Right renal cortex interstitium (tissue), 3 donors: ENCODE measurements around the gene EEF1AKMT2. TPM values are rescaled to one million over a fixed set of nuclear protein-coding genes. Genes with fewer than 3 reads are reported as not detected.

ENCODE experiments used
- DNase-seq, 3 donors: peaks; one replicate each; pipeline ENCODE4 v3.0.0-alpha.2; 2013; ENCODE audit warnings: low read depth in 3 of 3, low spot score in 2 of 3
- polyA plus RNA-seq, 3 donors: library from polyadenylated mRNA; unstranded; fragments of 120-200 nt; gene quantifications; one replicate each; pipeline ENCODE4 v1.2.1, GENCODE V29; 2013; ENCODE audit not compliant: insufficient read length in 3 of 3

Gene EEF1AKMT2
- polyA plus RNA-seq, 3 donors: 34.6 to 38.7 (median 38.6) TPM

- DNase-seq: no peak
Observed at GRCh38 chr10:124739119-124739921, 52.4 kb downstream of the EEF1AKMT2 start.

- no peak for DNase-seq
Observed at GRCh38 chr10:124738441-124738840, 53.2 kb downstream of the EEF1AKMT2 start.

- DNase-seq: no peak
Observed at GRCh38 chr10:124737708-124738107, 54.0 kb downstream of the EEF1AKMT2 start.

GRCh38 chr10:124737221-124737620 lies 54.5 kb downstream of the EEF1AKMT2 start:
- no peak for DNase-seq

- no peak for DNase-seq
Observed at GRCh38 chr10:124736491-124737136, 55.1 kb downstream of the EEF1AKMT2 start.

- no peak for DNase-seq
Observed at GRCh38 chr10:124735491-124736286, 56.0 kb downstream of the EEF1AKMT2 start.

GRCh38 chr10:124734311-124735166 lies 57.1 kb downstream of the EEF1AKMT2 start:
- DNase-seq: no peak

- no peak for DNase-seq
Observed at GRCh38 chr10:124733571-124734245, 58.0 kb downstream of the EEF1AKMT2 start.

- no peak for DNase-seq
Observed at GRCh38 chr10:124732931-124733570, 58.6 kb downstream of the EEF1AKMT2 start.

GRCh38 chr10:124731551-124731950 lies 60.1 kb downstream of the EEF1AKMT2 start:
- DNase-seq: no peak

GRCh38 chr10:124730790-124731189 lies 60.9 kb downstream of the EEF1AKMT2 start:
- DNase-seq: no peak

GRCh38 chr10:124728830-124729661 lies 62.6 kb downstream of the EEF1AKMT2 start:
- no peak for DNase-seq

GRCh38 chr10:124728071-124728829 lies 63.4 kb downstream of the EEF1AKMT2 start:
- DNase-seq: no peak

- no peak for DNase-seq
Observed at GRCh38 chr10:124727361-124727960, 64.2 kb downstream of the EEF1AKMT2 start.

GRCh38 chr10:124725791-124726190 lies 65.9 kb downstream of the EEF1AKMT2 start:
- no peak for DNase-seq

- DNase-seq: no peak
Observed at GRCh38 chr10:124725171-124725631, 66.5 kb downstream of the EEF1AKMT2 start.
